HCT116 (cell line): ENCODE results near the gene NPPB. TPM values are rescaled to one million over a fixed set of nuclear protein-coding genes. Genes with fewer than 3 reads are reported as not detected.
A peak's percentile ranks its signal among the peaks of the same experiment; 100 is the strongest.

Source experiments
- ATAC-seq: fragments of 200-7000 bp; cut with Tn5 transposase; 2 replicates; pipeline ENCODE4 v1.9.1; 2020; ENCODE audit warnings: mild to moderate bottlenecking, moderate library complexity
- BruUV-seq: library from RNA; stranded (reverse); fragments of 400-500 nt; replicated peaks from 2 replicates; lab custom pipeline; 2021; lab: Mats Ljungman, UMichigan
- CTCF ChIA-PET: fragments of 300-600 bp; sonication (Branson Sonifier 250); formaldehyde crosslinking; loops from one replicate; lab custom pipeline; 2021; ENCODE audit warnings: antibody characterized with exemption; lab: Charles Lee
- POLR2A ChIA-PET: fragments of 300-600, 350-600 bp; sonication (Branson Sonifier 250); formaldehyde crosslinking; loops from one replicate; lab custom pipeline; 2021; ENCODE audit warnings: antibody characterized with exemption; lab: Charles Lee
- RAD21 ChIA-PET, 2 experiments: fragments of 300-600 bp; sonication (Branson Sonifier 250); formaldehyde crosslinking; loops; one replicate each; lab custom pipeline; 2023; ENCODE audit warnings: low total read pairs in 2 of 2; ENCODE audit not compliant: uncharacterized antibody in 2 of 2, unreplicated experiment in 2 of 2, low non-redundant PET in 1 of 2; lab: Charles Lee
- DNase-seq: peaks from one replicate; pipeline ENCODE4 v3.0.0-alpha.2; 2010; ENCODE audit warnings: low read depth, low spot score
- H2AFZ ChIP-seq: fragments of 200-600 bp; shearing (Covaris generic), sonication (generic); 2 replicates; pipeline ENCODE4 v1.6.1; 2017; ENCODE audit warnings: low read depth, mixed run types, mixed read lengths, antibody characterized with exemption, low read length; ENCODE audit not compliant: poor library complexity, severe bottlenecking
- H3K27ac ChIP-seq: 2 replicates; pipeline ENCODE4 v1.5.1; 2012; ENCODE audit warnings: low read depth, low read length
- H3K27me3 ChIP-seq: fragments of 200-600 bp; sonication (generic); 2 replicates; pipeline ENCODE4 v1.6.1; 2016; ENCODE audit warnings: mixed run types, low read length, mixed read lengths; ENCODE audit not compliant: insufficient read depth
- H3K36me3 ChIP-seq, 2 experiments: fragments of 200-500 bp in 1 of 2; fragments of 200-600 bp in 1 of 2; sonication (Bioruptor generic) in 1 of 2; sonication (generic) in 1 of 2; 2 replicates each; pipeline versions ENCODE4 v1.5.1 to v1.6.1; 2014 to 2016; ENCODE audit warnings: low read length in 2 of 2, inconsistent platforms in 1 of 2, mixed read lengths in 1 of 2, mixed run types in 1 of 2; ENCODE audit not compliant: insufficient read depth in 2 of 2, control insufficient read depth in 1 of 2
- H3K4me1 ChIP-seq, 2 experiments: fragments of 200-600 bp in 1 of 2; sonication (generic) in 1 of 2; 2 replicates each; pipeline versions ENCODE4 v1.5.1 to v1.6.1; 2012 to 2017; ENCODE audit warnings: low read length in 2 of 2, inconsistent platforms in 1 of 2, mild to moderate bottlenecking in 1 of 2, mixed read lengths in 1 of 2, mixed run types in 1 of 2, moderate library complexity in 1 of 2; ENCODE audit not compliant: insufficient read depth in 2 of 2, control insufficient read depth in 1 of 2
- H3K4me2 ChIP-seq: fragments of 200-600 bp; sonication (generic); 2 replicates; pipeline ENCODE4 v1.6.1; 2017; ENCODE audit warnings: mixed run types, low read length, mixed read lengths
- H3K4me3 ChIP-seq, 2 experiments: fragments of 200-600 bp in 1 of 2; sonication (generic) in 1 of 2; replicated peaks in 1 of 2; 2 replicates each; pipeline ENCODE4 v1.5.1; 2011 to 2016; ENCODE audit warnings: low read length in 2 of 2, control low read depth in 1 of 2, low read depth in 1 of 2, mild to moderate bottlenecking in 1 of 2, mixed read lengths in 1 of 2, mixed run types in 1 of 2
- H3K79me2 ChIP-seq: fragments of 200-600 bp; sonication (generic); 2 replicates; pipeline ENCODE4 v1.6.1; 2017; ENCODE audit warnings: mild to moderate bottlenecking, mixed run types, low read length, moderate library complexity, mixed read lengths; ENCODE audit not compliant: insufficient read depth
- H3K9ac ChIP-seq: fragments of 200-600 bp; sonication (generic); 2 replicates; pipeline ENCODE4 v1.6.1; 2016; ENCODE audit warnings: low read length, mixed read lengths
- H3K9me2 ChIP-seq: fragments of 200-600 bp; sonication (generic), shearing (Covaris generic); 2 replicates; pipeline ENCODE4 v1.6.1; 2017; ENCODE audit warnings: mixed run types, mild to moderate bottlenecking, moderate library complexity; ENCODE audit not compliant: insufficient read depth
- H3K9me3 ChIP-seq, 2 experiments: fragments of 200-500 bp in 1 of 2; fragments of 200-600 bp in 1 of 2; sonication (Bioruptor generic) in 1 of 2; sonication (generic) in 1 of 2; 2 replicates each; pipeline ENCODE4 v1.6.1; 2014 to 2017; ENCODE audit warnings: low read length in 2 of 2, mixed read lengths in 2 of 2, inconsistent platforms in 1 of 2, low read depth in 1 of 2, mild to moderate bottlenecking in 1 of 2, mixed run types in 1 of 2, moderate library complexity in 1 of 2; ENCODE audit not compliant: control insufficient read depth in 1 of 2, insufficient read depth in 1 of 2
- H4K20me1 ChIP-seq: fragments of 200-600 bp; sonication (generic), shearing (Covaris generic); 2 replicates; pipeline ENCODE4 v1.6.1; 2017; ENCODE audit warnings: mixed run types, mild to moderate bottlenecking, moderate library complexity; ENCODE audit not compliant: insufficient read depth
- ATF3 ChIP-seq: IDR thresholded peaks from 2 replicates; pipeline ENCODE4 v1.6.1; 2012
- CTCF ChIP-seq, 3 experiments: fragments of 200-600 bp in 1 of 3; sonication (generic) in 1 of 3; IDR thresholded peaks in 2 of 3; conservative IDR thresholded peaks in 1 of 3; 2 replicates each; pipeline ENCODE4 v1.5.1; 2012 to 2017; ENCODE audit warnings: low read depth in 2 of 3, low read length in 2 of 3, antibody characterized with exemption in 1 of 3, borderline replicate concordance in 1 of 3, control low read depth in 1 of 3, mild to moderate bottlenecking in 1 of 3, mixed read lengths in 1 of 3, mixed run types in 1 of 3, moderate library complexity in 1 of 3; ENCODE audit not compliant: insufficient read depth in 1 of 3
- EZH2 ChIP-seq: fragments of 200-600 bp; sonication (generic); IDR thresholded peaks from 2 replicates; pipeline ENCODE4 v1.6.1; 2017; ENCODE audit warnings: antibody characterized with exemption, mixed run types
- SIN3A ChIP-seq: IDR thresholded peaks from 2 replicates; pipeline ENCODE4 v1.6.1; 2012; ENCODE audit warnings: low read depth
- ZNF274 ChIP-seq: fragments of 200-500 bp; sonication (Bioruptor generic); IDR thresholded peaks from 2 replicates; pipeline ENCODE4 v1.6.1; 2014; ENCODE audit warnings: mild to moderate bottlenecking, low read depth, low read length, inconsistent platforms
- intact Hi-C: fragments of 100-400 bp; cut with micrococcal nuclease; formaldehyde crosslinking; loops from 2 replicates; pipeline ENCODE4 v1.10.0; 2022
- total RNA-seq: library from RNA; stranded (reverse); gene quantifications from one replicate; pipeline ENCODE4 v1.2.1, GENCODE V29; 2021; ENCODE audit not compliant: unreplicated experiment

Gene NPPB
- total RNA-seq, 1 experiment from 2014 or later, result not detected

GRCh38 chr1:11882814-11883538, 24.2 kb upstream of the NPPB start:
- RAD21 ChIA-PET, result no interaction called here
- H3K27me3 ChIP-seq, result no peaks in the 10 kb centered on the region
- H3K4me1 ChIP-seq, result peaks cover 0 to 6% of the 10 kb centered on the region in 2 experiments; a peak in 1 of 4 replicates
- H3K9ac ChIP-seq, result no peak overlapping the region
- POLR2A ChIA-PET, result interaction anchor here (1.2 to 1.7 kb wide), 2 partner anchors 25 to 26 kb away, joined by 6 to 7 read pairs; no protein-coding TSS in a partner anchor
- H3K9me2 ChIP-seq, result no peaks in the 10 kb centered on the region
- no peak overlapping the region for H2AFZ ChIP-seq
- ATAC-seq (peak; percentile 89), DNase-seq (no peak)
- intact Hi-C loops, result no loop called here
- BruUV-seq, result no TSS peak
- CTCF ChIA-PET, result no interaction called here
- H3K27ac ChIP-seq, result no peak overlapping the region
- H3K4me2 ChIP-seq, result no peak overlapping the region
- H4K20me1 ChIP-seq, result no peaks in the 10 kb centered on the region
- no peak overlapping the region for H3K4me3 ChIP-seq
- H3K79me2 ChIP-seq, result no peaks in the 10 kb centered on the region
- no peaks in the 10 kb centered on the region for H3K9me3 ChIP-seq
- TF ChIP-seq ATF3, result no peak
- no peak for TF ChIP-seq ZNF274
- TF ChIP-seq EZH2, result no peak
- no peak for TF ChIP-seq SIN3A
- no peaks in the 10 kb centered on the region for H3K36me3 ChIP-seq

GRCh38 chr1:11881749-11882441, 23.1 kb upstream of the NPPB start:
- DNase-seq (no peak), ATAC-seq (no peak; the same call in 1 of the 2 replicates)
- no peak overlapping the region for H3K4me2 ChIP-seq
- no peak overlapping the region for H2AFZ ChIP-seq
- BruUV-seq, result no TSS peak
- no peaks in the 10 kb centered on the region for H3K27me3 ChIP-seq
- TF ChIP-seq CTCF (IDR thresholded peaks at IDR 0.05 in 2 of 3, conservative IDR thresholded peaks at IDR 0.05 in 1 of 3; ENCODE audit: borderline replicate concordance in 1 of 3, insufficient read depth in 1 of 3, low read depth in 2 of 3, low read length in 2 of 3), result no peak
- H3K9me2 ChIP-seq, result no peaks in the 10 kb centered on the region
- no peak overlapping the region for H3K9ac ChIP-seq
- H3K27ac ChIP-seq, result no peak overlapping the region
- H3K79me2 ChIP-seq, result no peaks in the 10 kb centered on the region
- H3K9me3 ChIP-seq, result no peaks in the 10 kb centered on the region
- ChIA-PET POLR2A (interaction anchor here (1.2 to 1.8 kb wide), 3 partner anchors 26 to 27 kb away, joined by 6 to 7 read pairs (median 6); no protein-coding TSS in a partner anchor), RAD21 (no interaction called here), CTCF (no interaction called here)
- peaks cover 0 to 6% of the 10 kb centered on the region in 2 experiments; a peak in 1 of 4 replicates for H3K4me1 ChIP-seq
- intact Hi-C loops, result no loop called here
- H3K4me3 ChIP-seq, result no peak overlapping the region
- H4K20me1 ChIP-seq, result no peaks in the 10 kb centered on the region
- no peaks in the 10 kb centered on the region for H3K36me3 ChIP-seq
